Measurements from ENCODE around the gene FTO. TPM values are rescaled to one million over a fixed set of nuclear protein-coding genes. Genes with fewer than 3 reads are reported as not detected.

FTO gene
- total RNA-seq, 1 donor from 2014 or later = 106 TPM

DNA sequence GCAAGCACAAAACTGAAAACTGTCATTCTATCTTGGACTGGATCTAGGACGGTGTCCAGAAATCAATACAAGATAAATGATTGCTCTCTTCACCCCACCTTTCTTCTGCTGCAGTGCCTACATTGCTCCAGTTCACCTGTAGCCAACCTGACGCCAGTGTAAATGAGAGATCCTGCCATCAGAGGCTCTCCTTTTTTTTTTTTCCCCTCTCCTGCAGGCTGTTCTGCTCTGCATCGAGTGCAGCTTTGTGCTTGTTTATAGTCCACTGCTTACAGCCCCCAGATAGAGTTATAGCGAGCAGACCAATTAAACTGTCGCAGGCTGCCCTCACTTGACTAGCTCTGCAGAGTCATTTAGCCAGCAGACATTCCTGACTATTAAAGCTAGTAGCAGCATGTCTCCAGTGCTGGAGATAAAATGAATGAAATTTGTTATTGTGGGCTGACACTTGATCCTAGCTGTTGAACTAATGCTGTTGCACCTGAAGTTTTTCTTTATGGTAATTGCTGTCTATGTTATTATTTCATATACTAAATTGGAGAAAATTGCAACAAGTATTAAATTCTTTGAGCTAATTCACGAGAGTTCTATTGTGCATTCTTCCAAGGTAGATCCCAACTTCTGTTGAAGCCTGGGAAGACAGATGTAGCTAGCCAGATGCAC is 257.1 kb downstream of the FTO start:
- no peaks in the 10 kb centered on the region for H3K9me3 Mint-ChIP-seq (ENCODE audit: unreplicated experiment)
- peaks cover 3% of the 10 kb centered on the region for H3K27me3 Mint-ChIP-seq (ENCODE audit: unreplicated experiment)
- TF ChIP-seq, protein P1, sequence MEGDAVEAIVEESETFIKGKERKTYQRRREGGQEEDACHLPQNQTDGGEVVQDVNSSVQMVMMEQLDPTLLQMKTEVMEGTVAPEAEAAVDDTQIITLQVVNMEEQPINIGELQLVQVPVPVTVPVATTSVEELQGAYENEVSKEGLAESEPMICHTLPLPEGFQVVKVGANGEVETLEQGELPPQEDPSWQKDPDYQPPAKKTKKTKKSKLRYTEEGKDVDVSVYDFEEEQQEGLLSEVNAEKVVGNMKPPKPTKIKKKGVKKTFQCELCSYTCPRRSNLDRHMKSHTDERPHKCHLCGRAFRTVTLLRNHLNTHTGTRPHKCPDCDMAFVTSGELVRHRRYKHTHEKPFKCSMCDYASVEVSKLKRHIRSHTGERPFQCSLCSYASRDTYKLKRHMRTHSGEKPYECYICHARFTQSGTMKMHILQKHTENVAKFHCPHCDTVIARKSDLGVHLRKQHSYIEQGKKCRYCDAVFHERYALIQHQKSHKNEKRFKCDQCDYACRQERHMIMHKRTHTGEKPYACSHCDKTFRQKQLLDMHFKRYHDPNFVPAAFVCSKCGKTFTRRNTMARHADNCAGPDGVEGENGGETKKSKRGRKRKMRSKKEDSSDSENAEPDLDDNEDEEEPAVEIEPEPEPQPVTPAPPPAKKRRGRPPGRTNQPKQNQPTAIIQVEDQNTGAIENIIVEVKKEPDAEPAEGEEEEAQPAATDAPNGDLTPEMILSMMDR (IDR thresholded peaks at IDR 0.05; ENCODE audit: partially characterized antibody, unreplicated experiment) = no peak
- peaks cover 10% of the 10 kb centered on the region for H3K4me1 Mint-ChIP-seq (ENCODE audit: low read depth, unreplicated experiment)
- no peaks in the 10 kb centered on the region for H3K36me3 Mint-ChIP-seq (ENCODE audit: unreplicated experiment)
- no peak overlapping the region for H3K27ac Mint-ChIP-seq (ENCODE audit: unreplicated experiment)
- no peak for DNase-seq
- H3K4me3 Mint-ChIP-seq (ENCODE audit: unreplicated experiment) = no peak overlapping the region

GRCh38 chr16:53962041-53962440 is 258.1 kb downstream of the FTO start:
- no peak overlapping the region for H3K27ac Mint-ChIP-seq (ENCODE audit: unreplicated experiment)
- no peaks in the 10 kb centered on the region for H3K36me3 Mint-ChIP-seq (ENCODE audit: unreplicated experiment)
- no peak for DNase-seq
- H3K27me3 Mint-ChIP-seq (ENCODE audit: unreplicated experiment) = peaks cover 3% of the 10 kb centered on the region
- no peaks in the 10 kb centered on the region for H3K9me3 Mint-ChIP-seq (ENCODE audit: unreplicated experiment)
- H3K4me3 Mint-ChIP-seq (ENCODE audit: unreplicated experiment) = no peak overlapping the region
- H3K4me1 Mint-ChIP-seq (ENCODE audit: low read depth, unreplicated experiment) = peaks cover 12% of the 10 kb centered on the region
- TF ChIP-seq, protein P1 (IDR thresholded peaks at IDR 0.05; ENCODE audit: partially characterized antibody, unreplicated experiment) = no peak

- Mint-ChIP-seq H3K27ac (ENCODE audit: unreplicated experiment) (no peak overlapping the region), H3K4me3 (ENCODE audit: unreplicated experiment) (no peak overlapping the region), H3K36me3 (ENCODE audit: unreplicated experiment) (no peaks in the 10 kb centered on the region), H3K9me3 (ENCODE audit: unreplicated experiment) (no peaks in the 10 kb centered on the region), H3K4me1 (ENCODE audit: low read depth, unreplicated experiment) (peaks cover 29% of the 10 kb centered on the region), H3K27me3 (ENCODE audit: unreplicated experiment) (peaks cover 3% of the 10 kb centered on the region)
- TF ChIP-seq, protein P1 (IDR thresholded peaks at IDR 0.05; ENCODE audit: partially characterized antibody, unreplicated experiment) = no peak
- no peak for DNase-seq
These were observed 260.3 kb downstream of the FTO start for GRCh38 chr16:53964145-53964790.

GRCh38 chr16:53966821-53967571 is 263.0 kb downstream of the FTO start:
- H3K27me3 Mint-ChIP-seq (ENCODE audit: unreplicated experiment) = no peaks in the 10 kb centered on the region
- H3K4me1 Mint-ChIP-seq (ENCODE audit: low read depth, unreplicated experiment) = peaks cover 26% of the 10 kb centered on the region
- no peak for DNase-seq
- no peak overlapping the region for H3K4me3 Mint-ChIP-seq (ENCODE audit: unreplicated experiment)
- no peaks in the 10 kb centered on the region for H3K36me3 Mint-ChIP-seq (ENCODE audit: unreplicated experiment)
- TF ChIP-seq, protein P1 (IDR thresholded peaks at IDR 0.05; ENCODE audit: partially characterized antibody, unreplicated experiment) = no peak
- no peaks in the 10 kb centered on the region for H3K9me3 Mint-ChIP-seq (ENCODE audit: unreplicated experiment)
- H3K27ac Mint-ChIP-seq (ENCODE audit: unreplicated experiment) = peak overlapping the region; percentile 19
